HEK293 (cell line): ENCODE measurements around the gene LHFPL2.

Source experiments
- CTCF ChIA-PET: fragments of 350-600 bp; formaldehyde crosslinking; extraction: SDS; loops from one replicate; lab custom pipeline; 2021; ENCODE audit warnings: antibody characterized with exemption; lab: Yijun Ruan, JAX
- POLR2A ChIA-PET: fragments of 300-600 bp; formaldehyde crosslinking; extraction: SDS; loops from one replicate; lab custom pipeline; 2020; ENCODE audit warnings: antibody characterized with exemption, inconsistent platforms; lab: Yijun Ruan, JAX
- H3K27ac ChIP-seq: fragments of 200-500 bp; sonication (Bioruptor generic); 2 replicates; pipeline ENCODE4 v1.5.1; 2014; ENCODE audit warnings: low read depth, low read length, control low read depth, inconsistent platforms; ENCODE audit errors: extremely low read depth
- H3K36me3 ChIP-seq, 2 experiments: fragments of 200-500 bp in 1 of 2; sonication (Bioruptor generic) in 1 of 2; 1 replicate in 1 of 2; 2 replicates in 1 of 2; pipeline ENCODE4 v1.5.1; 2014 to 2017; ENCODE audit warnings: inconsistent platforms in 2 of 2, low read length in 2 of 2; ENCODE audit not compliant: control insufficient read depth in 2 of 2, insufficient read depth in 1 of 2
- H3K4me1 ChIP-seq: fragments of 200-500 bp; sonication (Bioruptor generic); 2 replicates; pipeline ENCODE4 v1.5.1; 2014; ENCODE audit warnings: mild to moderate bottlenecking, low read length, inconsistent platforms; ENCODE audit not compliant: control insufficient read depth, insufficient read depth
- H3K4me3 ChIP-seq: 2 replicates; pipeline ENCODE4 v1.5.1; 2011; ENCODE audit warnings: low read depth, mild to moderate bottlenecking, control low read depth, low read length, moderate library complexity
- H3K9me3 ChIP-seq: fragments of 200-500 bp; sonication (Bioruptor generic); 2 replicates; pipeline ENCODE4 v1.5.1; 2014; ENCODE audit warnings: low read depth, low read length, inconsistent platforms; ENCODE audit not compliant: control insufficient read depth, insufficient read depth
- GLIS2 ChIP-seq: fragments of 450-650 bp; formaldehyde crosslinking; IDR thresholded peaks from 2 replicates; pipeline ENCODE4 v1.5.1; 2016; ENCODE audit warnings: missing biosample characterization, missing genetic modification characterization
- KLF10 ChIP-seq: fragments of 450-650 bp; IDR thresholded peaks from 2 replicates; pipeline ENCODE4 v1.5.1; 2018; ENCODE audit warnings: missing biosample characterization, mild to moderate bottlenecking, missing genetic modification characterization
- KLF9 ChIP-seq: fragments of 450-650 bp; formaldehyde crosslinking; IDR thresholded peaks from 2 replicates; pipeline ENCODE4 v1.5.1; 2016; ENCODE audit warnings: missing biosample characterization, missing genetic modification characterization, low read depth
- SETDB1 ChIP-seq: IDR thresholded peaks from one replicate; pipeline ENCODE4 v1.6.1; 2017; ENCODE audit warnings: mild to moderate bottlenecking, low read length, moderate library complexity, mixed read lengths; ENCODE audit not compliant: insufficient read length
- WT1 ChIP-seq: fragments of 450-650 bp; formaldehyde crosslinking; IDR thresholded peaks from 2 replicates; pipeline ENCODE4 v1.5.1; 2016; ENCODE audit warnings: missing biosample characterization, missing genetic modification characterization
- ZBTB10 ChIP-seq: fragments of 450-650 bp; formaldehyde crosslinking; IDR thresholded peaks from 2 replicates; pipeline ENCODE4 v1.5.1; 2016; ENCODE audit warnings: missing biosample characterization, missing genetic modification characterization
- ZBTB6 ChIP-seq: fragments of 450-650 bp; formaldehyde crosslinking; IDR thresholded peaks from 2 replicates; pipeline ENCODE4 v1.5.1; 2017; ENCODE audit warnings: missing biosample characterization, missing genetic modification characterization
- ZFP3 ChIP-seq: fragments of 450-650 bp; formaldehyde crosslinking; IDR thresholded peaks from 2 replicates; pipeline ENCODE4 v1.5.1; 2016; ENCODE audit warnings: low read depth, missing biosample characterization, missing genetic modification characterization
- ZIC2 ChIP-seq: fragments of 450-650 bp; formaldehyde crosslinking; IDR thresholded peaks from 2 replicates; pipeline ENCODE4 v1.5.1; 2016; ENCODE audit warnings: missing biosample characterization, missing genetic modification characterization
- ZNF132 ChIP-seq: fragments of 450-650 bp; formaldehyde crosslinking; IDR thresholded peaks from 2 replicates; pipeline ENCODE4 v1.5.1; 2017; ENCODE audit warnings: missing biosample characterization, missing genetic modification characterization, borderline replicate concordance
- ZNF157 ChIP-seq: fragments of 450-650 bp; formaldehyde crosslinking; IDR thresholded peaks from 2 replicates; pipeline ENCODE4 v1.5.1; 2016; ENCODE audit warnings: missing biosample characterization, missing genetic modification characterization
- ZNF18 ChIP-seq: fragments of 450-650 bp; formaldehyde crosslinking; IDR thresholded peaks from 2 replicates; pipeline ENCODE4 v1.5.1; 2016; ENCODE audit warnings: missing biosample characterization, missing genetic modification characterization
- ZNF302 ChIP-seq: fragments of 450-650 bp; formaldehyde crosslinking; IDR thresholded peaks from 2 replicates; pipeline ENCODE4 v1.5.1; 2016; ENCODE audit warnings: missing biosample characterization, missing genetic modification characterization, low read depth
- ZNF394 ChIP-seq: fragments of 450-650 bp; formaldehyde crosslinking; IDR thresholded peaks from 2 replicates; pipeline ENCODE4 v1.5.1; 2016; ENCODE audit warnings: missing biosample characterization, missing genetic modification characterization, mild to moderate bottlenecking, moderate library complexity, borderline replicate concordance
- ZNF398 ChIP-seq: fragments of 450-650 bp; formaldehyde crosslinking; IDR thresholded peaks from 2 replicates; pipeline ENCODE4 v1.5.1; 2017; ENCODE audit warnings: missing biosample characterization, missing genetic modification characterization
- ZNF529 ChIP-seq: fragments of 450-650 bp; formaldehyde crosslinking; IDR thresholded peaks from 2 replicates; pipeline ENCODE4 v1.5.1; 2017; ENCODE audit warnings: missing genetic modification characterization, missing biosample characterization; ENCODE audit not compliant: insufficient replicate concordance
- ZNF600 ChIP-seq: fragments of 450-650 bp; formaldehyde crosslinking; IDR thresholded peaks from 2 replicates; pipeline ENCODE4 v1.5.1; 2016; ENCODE audit warnings: missing biosample characterization, missing genetic modification characterization
- ZNF626 ChIP-seq: fragments of 450-650 bp; sonication (Bioruptor Pico); formaldehyde crosslinking; IDR thresholded peaks from 2 replicates; pipeline ENCODE4 v1.5.1; 2018; ENCODE audit warnings: missing biosample characterization, missing genetic modification characterization, inconsistent platforms
- ZNF670 ChIP-seq: fragments of 450-650 bp; formaldehyde crosslinking; IDR thresholded peaks from 2 replicates; pipeline ENCODE4 v1.5.1; 2016; ENCODE audit warnings: missing biosample characterization, missing genetic modification characterization, low read depth
- ZSCAN4 ChIP-seq: fragments of 450-650 bp; formaldehyde crosslinking; IDR thresholded peaks from 2 replicates; pipeline ENCODE4 v1.5.1; 2017; ENCODE audit warnings: missing biosample characterization, missing genetic modification characterization
- ZXDB ChIP-seq: fragments of 450-650 bp; formaldehyde crosslinking; IDR thresholded peaks from 2 replicates; pipeline ENCODE4 v1.5.1; 2016; ENCODE audit warnings: missing biosample characterization, missing genetic modification characterization

LHFPL2 gene

GRCh38 chr5:78648359-78649210 lies at the start of gene LHFPL2 (continued):
- TF ChIP-seq ZNF398 (tag by site-specific recombination) (peak; percentile 100), ZNF132 (tag by site-specific recombination) (no peak), ZXDB (tag by site-specific recombination) (0 out of 2 replicates have a peak, but pooled peaks have one; percentile 6), SETDB1 (no peak)

- CTCF ChIA-PET, result no interaction called here
- Histone ChIP-seq H3K36me3 (no peaks in the 10 kb centered on the region), H3K27ac (no peak overlapping the region), H3K4me3 (no peak overlapping the region), H3K9me3 (no peaks in the 10 kb centered on the region; the same call in 1 of the 2 replicates), H3K4me1 (peaks cover 10% of the 10 kb centered on the region)
- POLR2A ChIA-PET, result no interaction called here
- TF ChIP-seq ZNF394, result no peak
- TF ChIP-seq ZSCAN4 (tag by site-specific recombination), result no peak
- no peak for TF ChIP-seq KLF10 (tag by site-specific recombination)
- TF ChIP-seq ZBTB10 (tag by site-specific recombination), result no peak
- no peak for TF ChIP-seq ZFP3 (tag by site-specific recombination)
- no peak for TF ChIP-seq ZNF18 (tag by site-specific recombination)
- TF ChIP-seq ZNF626 (tag by site-specific recombination), result no peak
- no peak for TF ChIP-seq ZNF529 (tag by site-specific recombination)
- TF ChIP-seq ZNF600, result no peak
- TF ChIP-seq KLF9 (tag by site-specific recombination), result no peak
- no peak for TF ChIP-seq ZBTB6 (tag by site-specific recombination)
- no peak for TF ChIP-seq ZNF302 (tag by site-specific recombination)
- no peak for TF ChIP-seq ZIC2
- no peak for TF ChIP-seq GLIS2 (tag by site-specific recombination)
- TF ChIP-seq WT1 (tag by site-specific recombination), result no peak
- TF ChIP-seq ZNF670, result no peak
- TF ChIP-seq ZNF157 (tag by site-specific recombination), result no peak
Observed at GRCh38 chr5:78696637-78697036, 48.1 kb upstream of the LHFPL2 start.
